GM11168 (cell line): Measurements from ENCODE around the gene FBN3.

Source experiments
- in situ Hi-C: fragments of 300-500 bp; cut with MboI; formaldehyde crosslinking; loops from one replicate; pipeline ENCODE4 v1.12.0; 2022; ENCODE audit warnings: low sequenced_read_pairs; ENCODE audit not compliant: unreplicated experiment

Gene FBN3

GRCh38 chr19:8069096-8069973, 80.1 kb downstream of the FBN3 start:
- in situ Hi-C loops = no loop called here

- in situ Hi-C loops = no loop called here
Observed at GRCh38 chr19:8065875-8066261, 83.5 kb downstream of the FBN3 start.

DNA sequence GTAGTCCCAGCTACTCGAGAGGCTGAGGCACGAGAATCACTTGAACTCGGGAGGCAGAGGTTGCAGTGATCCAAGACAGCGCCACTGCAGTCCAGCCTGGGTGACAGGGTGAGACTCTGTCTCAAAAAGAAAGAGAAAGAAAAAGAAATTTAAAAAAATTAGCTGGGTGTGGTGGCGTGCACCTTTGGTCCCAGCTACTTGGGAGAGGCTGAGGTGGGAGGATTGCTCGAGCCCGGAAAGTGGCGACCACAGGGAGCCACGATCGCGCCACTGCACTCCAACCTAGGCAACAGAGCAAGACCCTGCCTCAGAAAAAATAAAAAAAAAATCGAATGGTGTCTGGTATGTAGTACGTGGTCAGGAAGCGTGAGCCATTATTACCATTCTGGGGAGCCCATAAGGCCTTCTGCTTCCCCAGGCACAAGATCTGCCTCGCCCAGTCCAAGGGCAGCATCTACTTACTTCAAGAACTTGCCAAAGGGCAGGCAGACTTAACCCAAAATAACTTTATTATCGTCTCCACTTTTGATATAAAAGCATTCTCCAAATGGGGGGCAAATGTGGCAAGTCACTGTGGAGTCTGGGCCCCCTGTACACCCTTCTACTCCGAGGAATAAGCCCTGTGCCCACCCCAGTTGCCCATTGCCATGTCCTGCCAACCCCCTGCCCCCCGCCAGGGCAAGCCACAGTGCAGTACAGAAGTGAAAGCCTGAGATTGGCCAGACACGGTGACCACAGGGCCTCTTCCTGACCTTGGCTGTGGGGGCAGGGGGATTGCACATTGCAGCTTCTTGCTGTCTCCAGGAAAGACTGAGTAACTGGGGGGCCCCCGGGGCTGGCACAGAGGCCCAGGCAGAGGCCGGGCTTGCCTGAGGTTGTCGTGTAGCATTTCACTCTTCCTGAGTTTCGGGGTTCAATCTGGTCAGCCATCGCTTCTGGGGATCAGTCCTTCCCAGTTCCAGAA, 84.2 kb downstream of the FBN3 start:
- in situ Hi-C loops = no loop called here

- in situ Hi-C loops = no loop called here
Observed at GRCh38 chr19:8057545-8058270, 91.7 kb downstream of the FBN3 start.

GRCh38 chr19:8056533-8056932, 92.9 kb downstream of the FBN3 start:
- in situ Hi-C loops = no loop called here

DNA sequence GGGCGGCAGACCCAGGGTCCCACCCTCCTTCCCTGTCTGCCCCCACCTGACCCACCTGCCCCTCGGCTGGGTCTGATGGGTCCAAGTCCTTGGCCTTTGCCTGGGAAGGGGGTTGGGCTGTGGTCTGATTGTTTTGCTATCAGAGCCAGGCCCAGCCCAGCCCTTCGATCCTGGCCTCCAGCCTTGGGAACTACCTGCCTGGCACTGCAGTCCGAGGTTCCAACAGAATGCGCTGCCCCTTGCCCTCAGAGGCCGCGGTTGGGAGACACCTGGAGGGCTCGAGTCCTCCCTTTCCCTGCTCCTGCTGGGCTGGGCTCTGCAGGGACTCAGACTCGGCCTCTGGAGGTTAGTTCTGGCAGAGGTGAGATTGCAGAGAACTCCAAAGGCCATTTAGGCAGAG, 95.2 kb downstream of the FBN3 start:
- in situ Hi-C loops = no loop called here

- in situ Hi-C loops = no loop called here
Observed at GRCh38 chr19:8052464-8052859, 96.9 kb downstream of the FBN3 start, which contains the start of gene CCL25. Gene CCL25 (plus strand): TSS chr19:8052760. CDS start chr19:8053050, 290 bp downstream.

DNA sequence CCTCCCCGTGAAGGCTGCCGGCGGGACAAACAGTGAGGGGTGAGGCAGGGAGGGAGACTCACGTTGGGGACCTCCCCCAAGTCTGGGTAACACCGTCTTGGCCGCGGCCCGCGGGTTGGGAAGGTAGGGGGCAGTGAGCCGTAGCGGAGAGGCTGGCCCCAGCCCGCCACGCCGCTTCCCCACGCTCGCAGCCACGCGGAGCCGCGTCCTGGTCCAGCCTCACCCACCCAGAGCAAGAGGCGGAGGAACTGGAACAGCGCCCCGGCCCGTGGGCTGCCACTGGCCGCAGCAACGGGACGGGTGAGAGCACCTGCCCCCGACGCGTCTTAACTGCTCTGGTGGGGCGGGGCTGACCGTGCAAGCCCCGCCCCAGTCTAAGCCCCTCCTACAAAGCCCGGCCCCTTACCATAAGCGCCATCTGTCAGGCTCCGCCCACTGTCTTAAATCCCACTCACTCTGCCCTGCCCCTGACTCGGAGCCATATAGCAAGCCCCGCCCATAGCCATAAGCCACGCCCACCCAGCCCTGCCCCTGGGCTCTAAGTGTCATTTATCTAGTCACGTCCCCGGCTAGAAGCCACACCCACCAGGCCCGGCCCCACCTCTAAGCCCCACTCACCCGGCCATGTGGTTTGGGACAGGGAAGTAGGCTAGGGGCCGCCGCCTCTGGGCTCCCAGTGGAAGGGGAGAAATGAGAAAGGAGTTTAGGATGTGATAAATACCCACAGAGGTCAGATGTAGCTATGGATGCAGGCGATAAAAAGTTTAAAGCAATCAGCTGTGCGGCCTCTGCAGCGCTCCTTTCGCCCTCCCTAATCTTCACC, 98.9 kb downstream of the FBN3 start:
- in situ Hi-C loops = no loop called here

GRCh38 chr19:8046569-8047165, 102.7 kb downstream of the FBN3 start:
- in situ Hi-C loops = no loop called here

DNA sequence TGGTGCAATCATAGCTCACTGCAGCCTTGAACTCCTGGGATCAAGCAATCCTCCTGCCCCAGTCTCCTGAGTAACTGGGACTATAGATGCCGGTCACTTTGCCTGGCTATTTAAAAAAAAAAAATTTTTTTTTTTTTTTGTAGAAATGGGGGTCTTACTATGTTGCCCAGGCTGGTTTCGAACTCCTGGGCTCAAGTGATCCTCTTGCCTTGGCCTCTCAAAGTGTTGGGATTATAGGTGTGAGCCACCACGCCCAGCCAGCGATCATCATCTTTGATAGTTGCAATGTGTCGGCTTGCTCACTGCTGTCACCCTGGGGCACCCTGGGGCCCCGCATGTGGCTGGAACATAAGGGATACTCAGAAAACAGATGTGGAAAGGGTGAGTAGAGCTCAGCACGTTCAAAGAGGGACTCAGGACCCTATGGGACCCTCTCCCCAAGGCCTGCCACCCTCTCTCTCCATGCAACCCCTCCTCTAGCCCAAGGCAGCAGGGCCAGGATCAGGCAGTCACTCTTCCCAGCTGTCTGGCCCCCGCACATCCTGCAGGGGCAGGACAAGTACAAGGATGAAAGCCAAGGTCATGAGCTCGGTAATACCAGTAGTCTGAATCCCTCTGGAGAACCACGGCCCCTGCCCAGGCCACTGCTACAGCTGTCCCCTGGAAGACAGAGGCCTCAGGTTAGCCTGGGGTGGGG, 103.4 kb downstream of the FBN3 start:
- in situ Hi-C loops = no loop called here

DNA sequence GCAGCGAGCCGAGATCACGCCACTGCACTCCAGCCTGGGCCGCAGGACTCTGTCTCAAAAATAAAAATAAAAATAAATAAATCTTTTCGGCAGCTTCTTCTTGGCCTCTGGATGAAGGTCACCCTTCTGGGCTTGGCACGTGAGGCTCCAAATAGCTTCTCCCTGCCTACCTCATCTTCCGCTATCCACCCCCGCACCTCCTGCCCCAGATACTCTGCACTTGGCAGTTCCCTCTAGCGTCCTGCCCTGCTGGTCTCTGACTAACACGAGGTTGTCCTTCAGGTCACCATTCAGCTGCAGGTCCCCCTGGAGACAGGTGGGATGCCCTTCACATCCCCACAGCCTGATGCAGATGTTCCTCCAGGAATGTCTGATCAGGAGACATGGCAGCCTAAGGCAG, 105.4 kb downstream of the FBN3 start:
- in situ Hi-C loops = no loop called here

DNA sequence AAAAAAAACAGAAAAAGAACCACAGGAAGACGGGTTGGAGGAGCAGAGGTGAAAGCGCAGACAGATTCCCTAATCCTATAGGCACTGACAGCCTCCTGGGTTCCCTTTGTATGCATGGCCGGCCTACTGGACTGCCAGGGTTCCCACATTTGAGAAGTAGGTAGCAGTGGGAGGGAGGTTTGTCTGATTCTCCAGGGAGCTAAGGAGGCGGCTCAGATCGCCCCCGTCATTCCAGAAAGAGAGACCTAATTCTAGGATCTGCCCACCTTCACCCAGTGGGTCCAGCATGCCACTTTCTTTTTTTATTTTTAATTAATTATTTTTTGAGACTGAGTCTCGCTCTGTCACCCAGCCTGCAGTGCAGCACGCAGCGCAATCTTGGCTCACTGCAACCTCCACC, 106.5 kb downstream of the FBN3 start:
- in situ Hi-C loops = no loop called here

DNA sequence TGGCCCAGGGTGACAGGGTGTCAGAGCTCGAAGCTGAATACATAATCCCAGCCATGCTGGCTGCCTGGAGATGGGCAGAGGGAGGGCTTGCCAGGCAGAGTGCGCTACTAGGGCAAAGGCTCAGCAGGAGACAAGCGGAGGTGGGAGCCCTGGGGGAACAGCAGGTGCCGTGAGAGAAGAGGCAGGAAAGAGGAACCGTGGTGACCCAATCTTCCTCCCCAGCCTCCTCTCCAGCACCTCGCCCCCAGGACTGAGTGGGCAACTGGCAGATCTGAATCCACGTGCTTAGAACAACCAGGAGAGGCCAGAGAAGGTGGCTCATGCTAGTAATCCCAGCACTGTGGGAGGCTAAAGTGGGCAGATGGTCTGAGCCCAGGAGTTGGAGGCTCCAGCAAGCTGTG, 107.9 kb downstream of the FBN3 start:
- in situ Hi-C loops = no loop called here

DNA sequence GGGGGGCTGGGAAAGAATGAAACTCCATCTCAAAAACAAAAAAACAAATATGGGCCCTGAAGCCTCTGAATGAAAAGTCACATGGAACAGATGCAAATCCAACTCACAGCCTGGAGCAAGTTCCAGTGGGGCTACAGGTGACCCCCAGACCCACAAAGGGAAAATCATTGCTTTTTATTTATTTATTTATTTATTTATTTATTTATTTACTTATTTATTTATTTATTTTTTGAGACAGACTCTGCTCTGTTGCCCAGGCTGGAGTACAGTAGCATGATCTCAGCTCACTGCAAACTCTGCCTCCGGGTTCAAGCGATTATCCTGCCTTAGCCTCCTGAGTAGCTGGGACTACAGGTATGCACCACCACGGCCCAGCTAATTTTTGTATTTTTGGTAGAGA, 110.2 kb downstream of the FBN3 start:
- in situ Hi-C loops = loop anchor here (10.0 kb wide), 1 partner anchor 216 kb away; no protein-coding TSS in a partner anchor

GRCh38 chr19:8038815-8039214, 110.6 kb downstream of the FBN3 start:
- in situ Hi-C loops = loop anchor here (10.0 kb wide), 1 partner anchor 216 kb away; no protein-coding TSS in a partner anchor

- in situ Hi-C loops = loop anchor here (10.0 kb wide), 1 partner anchor 218 kb away; no protein-coding TSS in a partner anchor
Observed at GRCh38 chr19:8036434-8037099, 112.8 kb downstream of the FBN3 start.

- in situ Hi-C loops = loop anchor here (10.0 kb wide), 1 partner anchor 221 kb away; no protein-coding TSS in a partner anchor
Observed at GRCh38 chr19:8034178-8034525, 115.2 kb downstream of the FBN3 start.
